Esophagus squamous epithelium (tissue), 4 donors: ENCODE measurements around the gene FAS.

ENCODE experiments used
- CTCF ChIP-seq, 6 experiments: fragments of 450-650 bp in 4 of 6; fragments of 200-600 bp in 2 of 6; sonication (generic) in 2 of 6; IDR thresholded peaks; one replicate each; pipeline ENCODE4 v1.5.1; 2016 to 2019; ENCODE audit warnings: antibody characterized with exemption in 6 of 6, mild to moderate bottlenecking in 4 of 6, moderate library complexity in 4 of 6
- POLR2A ChIP-seq, 4 donors: fragments of 450-650 bp; IDR thresholded peaks; one replicate each; pipeline ENCODE4 v1.6.1; 2017; ENCODE audit warnings: antibody characterized with exemption in 4 of 4, mild to moderate bottlenecking in 4 of 4, moderate library complexity in 3 of 4

DNA sequence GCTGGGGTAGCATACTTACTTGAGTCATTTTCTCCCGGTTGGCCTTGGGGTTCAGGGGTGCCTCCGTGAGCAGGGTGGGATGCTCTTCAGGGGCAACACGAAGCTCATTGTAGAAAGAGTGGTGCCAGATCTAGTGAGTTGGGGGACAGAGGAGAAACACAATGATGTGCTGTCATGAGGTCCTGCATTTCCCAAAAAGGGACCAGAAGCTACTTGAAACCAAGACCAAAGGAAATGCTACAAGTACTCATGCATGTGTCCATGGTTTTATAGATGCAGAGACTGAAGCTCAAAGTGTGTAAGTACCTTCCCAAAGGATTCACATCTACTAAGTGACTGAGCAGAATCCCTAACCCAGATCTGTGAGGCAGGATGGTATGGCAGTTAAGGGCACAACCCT lies 46.8 kb upstream of the FAS start:
- TF ChIP-seq CTCF (IDR thresholded peaks at IDR 0.05), result no peak
- no peak for TF ChIP-seq POLR2A (IDR thresholded peaks at IDR 0.05)
